ENCODE data around the gene MRPL49. TPM values are rescaled to one million over a fixed set of nuclear protein-coding genes. Genes with fewer than 3 reads are reported as not detected.

MRPL49 gene
- total and polyA plus RNA-seq, 2 of the 13 experiments (the other 11 are each of a cell fraction or from before 2014, with no cell fraction given) = 39.2 to 53.3 TPM

- Histone ChIP-seq H3K9me3 (ENCODE audit: low read length) (no peaks in the 10 kb centered on the region), H2AFZ (ENCODE audit: low read length) (no peak overlapping the region), H3K9ac (ENCODE audit: insufficient read depth, low read depth, low read length) (no peak overlapping the region), H3K4me3 (replicated peaks in 1 of 3; ENCODE audit: insufficient read depth in 1 of 3, low read depth in 2 of 3, low read length in 3 of 3) (no peak overlapping the region), H3K4me1 (ENCODE audit: insufficient read depth, low read length) (peaks cover 12% of the 10 kb centered on the region), H3K36me3 (replicated peaks in 1 of 2; ENCODE audit: control insufficient read depth in 1 of 2, insufficient read depth in 2 of 2, low read length in 2 of 2) (peaks cover 9 to 25% of the 10 kb centered on the region in 2 experiments; a peak in 4 of 5 replicates), H3K27ac (ENCODE audit: extremely low read length, insufficient read depth, low read length) (no peak overlapping the region), H4K20me1 (ENCODE audit: insufficient read depth, low read length) (no peaks in the 10 kb centered on the region), H3K27me3 (ENCODE audit: control insufficient read depth in 1 of 2, insufficient read depth in 2 of 2, low read length in 2 of 2) (no peaks in the 10 kb centered on the region), H3K79me2 (ENCODE audit: insufficient read depth, low read length) (peaks cover 3% of the 10 kb centered on the region), H3K4me2 (ENCODE audit: low read depth, low read length) (no peak overlapping the region)
- no TSS peak for BruUV-seq (replicated peaks)
- in situ Hi-C loops (cut with HindIII; ENCODE audit: extremely low pct_ligation_motif_present, low pct_unique_long_range_greater_than_20kb) = no loop called here
- ChIA-PET CTCF (ENCODE audit: low intra/inter-chr PET ratio, low total read pairs) (no interaction called here), POLR2A (no interaction called here)
- intact Hi-C loops (cut with micrococcal nuclease; ENCODE audit: unreplicated experiment) = no loop called here
- FAIRE-seq = no peak
- 100% methylated on average over 6 of the region's 15 CpGs for WGBS (ENCODE audit: low lambda C conversion rate)
- ATAC-seq = no peak
- DNase-seq (ENCODE audit: low spot score) = no peak
- TF ChIP-seq KLF11 (CRISPR knock-in tag; IDR thresholded peaks at IDR 0.05) (no peak), ZNF124 (CRISPR knock-in tag; IDR thresholded peaks at IDR 0.05) (no peak), ZNF354B (CRISPR knock-in tag; IDR thresholded peaks at IDR 0.05) (no peak), KDM1A (CRISPR knock-in tag; IDR thresholded peaks at IDR 0.05) (no peak), MAF1 (CRISPR knock-in tag; IDR thresholded peaks at IDR 0.05; ENCODE audit: borderline replicate concordance) (no peak), THYN1 (CRISPR knock-in tag; IDR thresholded peaks at IDR 0.05; ENCODE audit: borderline replicate concordance, low read depth) (no peak), ZFP90 (CRISPR knock-in tag; IDR thresholded peaks at IDR 0.05; ENCODE audit: borderline replicate concordance) (no peak), SP1 (IDR thresholded peaks at IDR 0.05) (no peak), SP1 (CRISPR knock-in tag; IDR thresholded peaks at IDR 0.05) (no peak)
Observed at GRCh38 chr11:65107078-65107477, 15.0 kb upstream of the MRPL49 start.

GRCh38 chr11:65107751-65108468 is 14.2 kb upstream of the MRPL49 start:
- no peak for ATAC-seq
- in situ Hi-C loops (cut with HindIII; ENCODE audit: extremely low pct_ligation_motif_present, low pct_unique_long_range_greater_than_20kb) (no loop called here), intact Hi-C loops (cut with micrococcal nuclease; ENCODE audit: unreplicated experiment) (no loop called here)
- no peak for FAIRE-seq
- peaks cover 12% of the 10 kb centered on the region for H3K4me1 ChIP-seq (ENCODE audit: insufficient read depth, low read length)
- H3K9ac ChIP-seq (ENCODE audit: insufficient read depth, low read depth, low read length) = no peak overlapping the region
- H3K4me3 ChIP-seq (replicated peaks in 1 of 3; ENCODE audit: insufficient read depth in 1 of 3, low read depth in 2 of 3, low read length in 3 of 3) = no peak overlapping the region
- no peak overlapping the region for H3K27ac ChIP-seq (ENCODE audit: extremely low read length, insufficient read depth, low read length)
- H3K27me3 ChIP-seq (ENCODE audit: control insufficient read depth in 1 of 2, insufficient read depth in 2 of 2, low read length in 2 of 2) = no peaks in the 10 kb centered on the region
- H3K9me3 ChIP-seq (ENCODE audit: low read length) = no peaks in the 10 kb centered on the region
- DNase-seq (ENCODE audit: low spot score) = no peak
- no peaks in the 10 kb centered on the region for H4K20me1 ChIP-seq (ENCODE audit: insufficient read depth, low read length)
- H3K36me3 ChIP-seq (replicated peaks in 1 of 2; ENCODE audit: control insufficient read depth in 1 of 2, insufficient read depth in 2 of 2, low read length in 2 of 2) = peaks cover 8 to 25% of the 10 kb centered on the region in 2 experiments; a peak in 4 of 5 replicates
- H2AFZ ChIP-seq (ENCODE audit: low read length) = no peak overlapping the region
- 96% methylated on average over 47 of the region's 52 CpGs for WGBS (ENCODE audit: low lambda C conversion rate)
- BruUV-seq (replicated peaks) = no TSS peak
- ChIA-PET CTCF (ENCODE audit: low intra/inter-chr PET ratio, low total read pairs) (no interaction called here), POLR2A (no interaction called here)
- peaks cover 4% of the 10 kb centered on the region for H3K79me2 ChIP-seq (ENCODE audit: insufficient read depth, low read length)
- H3K4me2 ChIP-seq (ENCODE audit: low read depth, low read length) = no peak overlapping the region
- TF ChIP-seq AGO2 (optimal IDR thresholded peaks at IDR 0.05; ENCODE audit: low read depth, low read length) (peak; percentile 33), FOXP1 (IDR thresholded peaks at IDR 0.05) (no peak), FOXP1 (CRISPR knock-in tag; IDR thresholded peaks at IDR 0.05) (no peak), FLYWCH1 (CRISPR knock-in tag; IDR thresholded peaks at IDR 0.05) (no peak), HMGXB4 (CRISPR knock-in tag; IDR thresholded peaks at IDR 0.05; ENCODE audit: borderline replicate concordance in 1 of 2, low read depth in 1 of 2) (no peak), LRRFIP1 (CRISPR knock-in tag; conservative IDR thresholded peaks at IDR 0.05) (no peak)

Data from HepG2 (cell line).